ENCODE results near the gene CPB2.

Gene CPB2

GRCh38 chr13:46059405-46059804, 45.4 kb downstream of the CPB2 start:
- TF ChIP-seq ZNF274 (IDR thresholded peaks at IDR 0.05; ENCODE audit: low read depth, low read length): no peak
- H3K4me3 ChIP-seq (ENCODE audit: low read length): no peak overlapping the region

- no peak for TF ChIP-seq ZNF274 (IDR thresholded peaks at IDR 0.05; ENCODE audit: low read depth, low read length)
- no peak overlapping the region for H3K4me3 ChIP-seq (ENCODE audit: low read length)
Observed at GRCh38 chr13:46058268-46058667, 46.6 kb downstream of the CPB2 start.

- no peak overlapping the region for H3K4me3 ChIP-seq (ENCODE audit: low read length)
- TF ChIP-seq ZNF274 (IDR thresholded peaks at IDR 0.05; ENCODE audit: low read depth, low read length): no peak
Observed at GRCh38 chr13:46057256-46058015, 47.4 kb downstream of the CPB2 start.

GRCh38 chr13:46053162-46054012, 51.4 kb downstream of the CPB2 start:
- peak overlapping the region; percentile 83 for H3K4me3 ChIP-seq (ENCODE audit: low read length)
- TF ChIP-seq ZNF274 (IDR thresholded peaks at IDR 0.05; ENCODE audit: low read depth, low read length): no peak

GRCh38 chr13:46052319-46053161, 52.3 kb downstream of the CPB2 start, which contains the start of gene ZC3H13:
TSS of gene ZC3H13 (minus strand) at chr13:46052746. CDS start at chr13:46045507, 7,239 bp downstream.
- no peak for TF ChIP-seq ZNF274 (IDR thresholded peaks at IDR 0.05; ENCODE audit: low read depth, low read length)
- H3K4me3 ChIP-seq (ENCODE audit: low read length): peak within 1 kb of the TSS; percentile 83

- H3K4me3 ChIP-seq (ENCODE audit: low read length): peak overlapping the region; percentile 83
- TF ChIP-seq ZNF274 (IDR thresholded peaks at IDR 0.05; ENCODE audit: low read depth, low read length): no peak
Observed at GRCh38 chr13:46051968-46052318, 52.9 kb downstream of the CPB2 start.

GRCh38 chr13:46050771-46051170, 54.1 kb downstream of the CPB2 start:
- peak overlapping the region; percentile 83; the same call in 1 of the 2 replicates for H3K4me3 ChIP-seq (ENCODE audit: low read length)
- TF ChIP-seq ZNF274 (IDR thresholded peaks at IDR 0.05; ENCODE audit: low read depth, low read length): no peak

GRCh38 chr13:46045424-46045823, 59.4 kb downstream of the CPB2 start:
- no peak overlapping the region for H3K4me3 ChIP-seq (ENCODE audit: low read length)
- no peak for TF ChIP-seq ZNF274 (IDR thresholded peaks at IDR 0.05; ENCODE audit: low read depth, low read length)

GRCh38 chr13:46043647-46044046, 61.2 kb downstream of the CPB2 start:
- no peak for TF ChIP-seq ZNF274 (IDR thresholded peaks at IDR 0.05; ENCODE audit: low read depth, low read length)
- H3K4me3 ChIP-seq (ENCODE audit: low read length): no peak overlapping the region

- no peak for TF ChIP-seq ZNF274 (IDR thresholded peaks at IDR 0.05; ENCODE audit: low read depth, low read length)
- no peak overlapping the region for H3K4me3 ChIP-seq (ENCODE audit: low read length)
Observed at GRCh38 chr13:46041419-46041839, 63.4 kb downstream of the CPB2 start.

GRCh38 chr13:46040763-46041162, 64.1 kb downstream of the CPB2 start:
- H3K4me3 ChIP-seq (ENCODE audit: low read length): no peak overlapping the region
- no peak for TF ChIP-seq ZNF274 (IDR thresholded peaks at IDR 0.05; ENCODE audit: low read depth, low read length)

GRCh38 chr13:46039411-46040182, 65.2 kb downstream of the CPB2 start:
- H3K4me3 ChIP-seq (ENCODE audit: low read length): no peak overlapping the region
- TF ChIP-seq ZNF274 (IDR thresholded peaks at IDR 0.05; ENCODE audit: low read depth, low read length): no peak

GRCh38 chr13:46038296-46038695, 66.5 kb downstream of the CPB2 start:
- no peak for TF ChIP-seq ZNF274 (IDR thresholded peaks at IDR 0.05; ENCODE audit: low read depth, low read length)
- no peak overlapping the region for H3K4me3 ChIP-seq (ENCODE audit: low read length)

Data from GM08714 (cell line).